DOHH2 (cell line): Measurements from ENCODE around the gene AQP5.

Source experiments
- H3F3A ChIP-seq: fragments of 200-600 bp; sonication (generic), shearing (Covaris generic); 2 replicates; pipeline ENCODE4 v1.6.0; 2016; ENCODE audit warnings: antibody characterized with exemption, mild to moderate bottlenecking; ENCODE audit not compliant: control insufficient read depth, insufficient read depth
- H3K27ac ChIP-seq: fragments of 200-600 bp; sonication (generic); 2 replicates; pipeline ENCODE4 v1.5.1; 2014; ENCODE audit warnings: low read depth, mild to moderate bottlenecking, low read length, moderate library complexity
- H3K27me3 ChIP-seq: fragments of 200-600 bp; sonication (generic); 2 replicates; pipeline ENCODE4 v1.6.1; 2014; ENCODE audit warnings: mild to moderate bottlenecking, low read length, mixed read lengths; ENCODE audit not compliant: control insufficient read depth
- H3K36me3 ChIP-seq: fragments of 200-600 bp; sonication (generic); 2 replicates; pipeline ENCODE4 v1.6.1; 2014; ENCODE audit warnings: mild to moderate bottlenecking, low read length, moderate library complexity, mixed read lengths; ENCODE audit not compliant: control insufficient read depth
- H3K4me1 ChIP-seq: fragments of 200-600 bp; sonication (generic); 2 replicates; pipeline ENCODE4 v1.6.1; 2014; ENCODE audit warnings: mild to moderate bottlenecking, low read length, mixed read lengths; ENCODE audit not compliant: control insufficient read depth
- H3K4me2 ChIP-seq: fragments of 200-600 bp; sonication (generic); 2 replicates; pipeline ENCODE4 v1.6.0; 2014; ENCODE audit warnings: mild to moderate bottlenecking, low read length, moderate library complexity
- H3K4me3 ChIP-seq: fragments of 200-600 bp; sonication (generic); 2 replicates; pipeline ENCODE4 v1.5.1; 2014; ENCODE audit warnings: mild to moderate bottlenecking, low read length, mixed read lengths
- H3K79me2 ChIP-seq: fragments of 200-600 bp; sonication (generic); 2 replicates; pipeline ENCODE4 v1.6.1; 2014; ENCODE audit warnings: mild to moderate bottlenecking, low read length, mixed read lengths; ENCODE audit not compliant: control insufficient read depth
- H3K9me2 ChIP-seq: fragments of 200-600 bp; sonication (generic); replicated peaks from 2 replicates; pipeline ENCODE4 v1.6.1; 2014; ENCODE audit warnings: mild to moderate bottlenecking, low read length, mixed read lengths; ENCODE audit not compliant: control insufficient read depth
- H3K9me3 ChIP-seq: fragments of 200-600 bp; sonication (generic); 2 replicates; pipeline ENCODE4 v1.6.1; 2014; ENCODE audit warnings: antibody characterized with exemption, low read length, mixed read lengths; ENCODE audit not compliant: control insufficient read depth, insufficient read depth
- H4K20me1 ChIP-seq: fragments of 200-600 bp; sonication (generic); 2 replicates; pipeline ENCODE4 v1.6.0; 2014; ENCODE audit warnings: low read depth, mild to moderate bottlenecking, antibody characterized with exemption, low read length, moderate library complexity; ENCODE audit not compliant: control insufficient read depth, insufficient read depth
- CTCF ChIP-seq: fragments of 200-600 bp; sonication (generic); IDR thresholded peaks from one replicate; pipeline ENCODE4 v1.5.1; 2014; ENCODE audit warnings: antibody characterized with exemption, mild to moderate bottlenecking, low read depth, low read length; ENCODE audit not compliant: poor library complexity, severe bottlenecking
- EZH2phosphoT487 ChIP-seq: fragments of 200-600 bp; sonication (generic); IDR thresholded peaks from 2 replicates; pipeline ENCODE4 v1.6.1; 2017; ENCODE audit warnings: borderline replicate concordance, mild to moderate bottlenecking, antibody characterized with exemption, low read length, moderate library complexity, mixed read lengths

Gene AQP5

GRCh38 chr12:49942921-49943624, 18.6 kb upstream of the AQP5 start:
- Histone ChIP-seq H3K27me3 (no peaks in the 10 kb centered on the region), H3K27ac (no peak overlapping the region), H3K9me2 (no peaks in the 10 kb centered on the region), H3K79me2 (no peaks in the 10 kb centered on the region), H3F3A (0 out of 2 replicates have a peak, but pooled peaks cover 2% of the 10 kb centered on the region), H3K9me3 (no peaks in the 10 kb centered on the region), H3K4me1 (peaks cover 12% of the 10 kb centered on the region), H4K20me1 (no peaks in the 10 kb centered on the region), H3K4me2 (no peak overlapping the region), H3K4me3 (no peak overlapping the region), H3K36me3 (no peaks in the 10 kb centered on the region)
- TF ChIP-seq CTCF, result no peak

DNA sequence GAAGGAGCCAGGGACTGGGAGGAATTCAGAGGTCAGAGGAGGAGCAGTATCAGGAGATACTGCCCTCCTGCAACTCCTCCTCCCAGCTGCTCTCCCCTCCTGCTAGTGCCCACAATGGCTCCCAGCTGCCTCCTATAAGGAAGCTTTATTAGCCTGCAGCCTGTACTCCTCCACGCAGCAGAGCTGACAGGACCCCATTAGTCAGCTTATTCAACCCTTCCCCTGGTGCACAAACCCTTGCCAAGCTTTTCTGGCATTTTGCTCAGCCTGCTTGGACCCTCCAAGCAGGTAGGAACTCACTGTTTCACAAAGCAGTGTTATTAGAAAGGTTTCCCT, 18.1 kb upstream of the AQP5 start:
- no peaks in the 10 kb centered on the region for H3K9me3 ChIP-seq
- TF ChIP-seq CTCF (no peak), EZH2phosphoT487 (no peak)

DNA sequence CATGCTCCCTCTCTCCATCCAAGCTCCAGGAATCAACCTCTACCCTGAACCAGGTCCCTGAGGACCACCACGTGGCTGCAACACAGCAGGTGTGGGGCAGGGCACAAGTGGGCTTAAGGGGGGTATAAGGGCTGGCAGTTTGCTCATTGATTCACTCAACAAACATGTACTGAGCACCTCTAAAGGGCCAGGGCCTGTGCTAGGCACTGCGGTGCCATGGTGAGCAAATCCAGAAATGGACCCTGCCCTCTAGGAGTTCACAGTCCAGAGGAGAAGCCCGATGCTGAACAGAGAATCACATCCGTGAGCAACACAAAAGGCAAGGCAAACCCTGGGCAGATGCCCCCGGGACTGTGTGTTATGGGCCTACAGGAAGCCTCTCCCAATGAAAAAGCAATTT, 17.6 kb upstream of the AQP5 start:
- Histone ChIP-seq H3K27ac (no peak overlapping the region), H3F3A (0 out of 2 replicates have a peak, but pooled peaks cover 2% of the 10 kb centered on the region), H3K36me3 (no peaks in the 10 kb centered on the region), H3K9me3 (no peaks in the 10 kb centered on the region), H3K4me1 (peaks cover 12% of the 10 kb centered on the region), H3K4me2 (no peak overlapping the region), H4K20me1 (no peaks in the 10 kb centered on the region), H3K79me2 (no peaks in the 10 kb centered on the region), H3K4me3 (no peak overlapping the region), H3K27me3 (no peaks in the 10 kb centered on the region), H3K9me2 (no peaks in the 10 kb centered on the region)
- no peak for TF ChIP-seq EZH2phosphoT487
- TF ChIP-seq CTCF, result no peak

More for the DNA sequence above, 18.1 kb upstream of the AQP5 start:
- peaks cover 12% of the 10 kb centered on the region for H3K4me1 ChIP-seq
- H3K36me3 ChIP-seq, result no peaks in the 10 kb centered on the region
- no peaks in the 10 kb centered on the region for H3K79me2 ChIP-seq
- no peaks in the 10 kb centered on the region for H4K20me1 ChIP-seq
- H3K27ac ChIP-seq, result no peak overlapping the region
- no peak overlapping the region for H3K4me2 ChIP-seq
- H3K4me3 ChIP-seq, result no peak overlapping the region
- no peaks in the 10 kb centered on the region for H3K9me2 ChIP-seq
- 0 out of 2 replicates have a peak, but pooled peaks cover 2% of the 10 kb centered on the region for H3F3A ChIP-seq
- no peaks in the 10 kb centered on the region for H3K27me3 ChIP-seq
